Pons (tissue), 1 donor: ENCODE data around the gene EIF1.
"Not testable (repeated sequence)": the region's sequence is repeated elsewhere in the genome, so short reads cannot be mapped to it uniquely, and the experiment has no call there.

ENCODE experiments used
- DNase-seq: peaks from one replicate; pipeline ENCODE4 v3.0.0-alpha.2; 2016; ENCODE audit warnings: low spot score

Gene EIF1

DNA sequence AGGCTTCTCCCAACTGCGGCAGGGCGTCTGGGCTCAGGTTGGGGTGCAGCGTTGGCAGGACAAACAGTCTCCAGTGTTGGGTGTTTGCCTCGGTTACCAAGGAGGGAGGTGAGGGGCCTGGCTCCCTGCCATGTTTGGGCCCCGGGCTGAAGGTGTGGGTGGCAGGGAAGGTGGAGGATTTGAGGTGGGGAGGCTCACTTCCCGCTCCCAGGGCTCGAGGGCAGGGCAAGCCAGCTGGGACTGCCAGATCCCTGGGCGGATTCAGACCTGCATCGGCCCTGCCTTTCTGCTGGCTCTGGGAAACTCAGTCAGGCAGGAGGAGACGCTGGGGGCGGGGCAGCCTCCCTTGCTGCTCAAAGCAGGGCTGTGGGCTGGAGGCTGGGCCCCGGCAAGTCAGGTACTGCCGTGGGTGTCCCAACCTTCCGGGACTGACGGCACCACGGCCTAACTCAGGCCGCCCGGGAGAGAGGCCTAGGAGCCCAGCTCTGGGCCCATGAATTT is 33.0 kb upstream of the EIF1 start:
- DNase-seq, result no peak

DNA sequence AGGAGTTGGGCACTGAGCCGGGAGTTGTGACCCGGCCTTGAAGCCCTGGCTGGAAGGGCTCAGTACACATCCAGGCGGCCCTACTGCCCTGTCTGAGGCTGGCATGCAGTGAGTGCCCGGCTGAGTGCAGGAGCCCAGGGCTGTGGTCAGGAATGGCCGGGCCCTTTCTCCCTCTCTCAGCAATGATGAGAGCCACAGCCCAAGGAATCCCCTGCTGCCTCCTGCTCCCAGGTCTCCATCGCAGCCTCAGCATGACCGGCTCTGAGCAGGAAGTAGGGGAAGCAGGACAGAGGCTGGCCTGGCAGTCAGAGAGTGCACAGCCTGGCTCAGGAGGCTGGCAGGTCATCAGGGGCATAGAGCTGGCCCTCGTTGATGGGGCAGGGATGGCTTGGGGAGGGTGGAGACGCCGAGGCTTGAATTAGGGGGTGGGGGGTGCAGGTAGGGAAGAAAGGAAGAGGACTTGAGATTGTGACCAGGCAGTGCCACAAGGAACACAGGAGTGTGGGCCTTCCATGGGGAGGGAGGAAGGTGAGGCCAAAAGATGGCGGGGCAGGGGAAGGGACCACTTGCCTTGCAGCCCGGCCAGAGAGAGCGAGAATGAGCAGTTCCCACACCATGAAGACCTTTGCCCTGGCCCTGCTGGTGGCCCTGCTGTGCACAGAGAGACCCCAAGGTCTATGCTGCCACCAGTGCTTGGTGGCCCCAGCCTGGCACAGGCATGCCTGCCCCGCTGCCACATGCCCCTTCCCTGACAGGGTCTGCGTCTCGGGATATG is 32.2 kb upstream of the EIF1 start:
- no peak for DNase-seq

DNA sequence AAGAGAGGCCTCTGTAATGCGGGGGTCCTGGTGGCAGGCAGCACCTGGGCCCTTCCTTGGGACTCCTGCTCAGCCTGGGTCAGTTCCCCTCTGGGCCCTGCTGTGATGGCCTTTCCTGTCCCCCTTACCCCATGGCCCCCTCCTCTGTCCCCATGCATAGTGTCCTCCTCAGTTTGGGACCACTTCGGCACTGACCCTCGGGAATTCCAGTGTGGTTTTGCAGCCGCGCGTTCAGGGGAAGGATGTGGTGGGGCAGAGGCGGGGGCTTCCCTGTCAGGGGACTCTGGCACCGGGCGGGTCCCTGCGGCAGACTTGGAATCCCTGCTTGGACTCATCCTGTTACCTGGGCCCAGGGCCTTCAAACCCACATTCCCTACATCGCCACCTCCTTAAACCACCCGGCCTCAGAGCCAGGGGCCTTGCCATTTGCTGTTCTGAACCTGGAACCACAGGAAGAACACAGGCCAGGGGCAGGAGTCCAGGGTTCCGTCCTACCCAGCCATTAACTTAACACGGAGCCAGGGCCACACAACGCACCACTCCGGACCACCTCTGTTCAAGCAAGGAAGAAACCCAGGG is 31.4 kb upstream of the EIF1 start:
- no peak for DNase-seq

DNA sequence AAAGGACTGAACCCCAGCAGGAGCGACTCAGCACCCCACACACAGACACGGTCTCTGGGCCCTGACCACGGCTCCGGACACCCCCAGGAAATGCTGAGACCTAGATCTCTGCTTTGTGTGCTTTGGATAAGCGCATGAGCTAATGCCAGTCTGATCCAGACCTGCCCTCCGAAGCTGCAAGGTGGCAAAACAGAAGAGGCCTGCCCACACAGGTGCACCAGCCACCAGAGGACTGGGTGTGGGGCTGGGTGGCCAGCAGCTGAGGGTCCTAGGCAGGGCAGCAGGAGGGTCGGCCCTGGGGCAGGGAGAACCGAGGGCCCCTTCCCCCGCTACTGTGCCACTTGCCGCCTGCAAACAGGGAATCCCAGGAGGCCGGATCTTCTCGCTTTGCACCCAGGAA is 30.7 kb upstream of the EIF1 start:
- no peak for DNase-seq

DNA sequence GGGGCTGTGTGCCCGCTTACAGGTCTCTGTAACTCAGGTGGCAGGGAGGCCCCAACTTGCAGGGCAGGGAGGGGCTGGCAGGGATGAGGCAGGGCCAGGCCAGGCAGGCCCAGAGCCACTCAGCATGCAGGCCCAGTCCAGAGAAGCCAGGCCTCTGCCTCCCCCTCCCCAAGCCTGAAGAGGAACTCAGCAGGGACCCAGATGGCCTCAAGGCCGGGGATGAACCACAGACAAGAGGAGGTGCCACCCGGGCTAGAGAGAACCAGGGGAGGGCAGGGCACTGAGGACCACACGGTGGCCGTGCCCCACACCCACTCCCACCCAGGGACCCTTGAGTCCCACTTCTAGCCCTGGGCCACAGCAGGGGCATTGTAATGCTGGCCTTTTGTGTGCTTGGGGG is 29.8 kb upstream of the EIF1 start:
- no peak for DNase-seq

DNA sequence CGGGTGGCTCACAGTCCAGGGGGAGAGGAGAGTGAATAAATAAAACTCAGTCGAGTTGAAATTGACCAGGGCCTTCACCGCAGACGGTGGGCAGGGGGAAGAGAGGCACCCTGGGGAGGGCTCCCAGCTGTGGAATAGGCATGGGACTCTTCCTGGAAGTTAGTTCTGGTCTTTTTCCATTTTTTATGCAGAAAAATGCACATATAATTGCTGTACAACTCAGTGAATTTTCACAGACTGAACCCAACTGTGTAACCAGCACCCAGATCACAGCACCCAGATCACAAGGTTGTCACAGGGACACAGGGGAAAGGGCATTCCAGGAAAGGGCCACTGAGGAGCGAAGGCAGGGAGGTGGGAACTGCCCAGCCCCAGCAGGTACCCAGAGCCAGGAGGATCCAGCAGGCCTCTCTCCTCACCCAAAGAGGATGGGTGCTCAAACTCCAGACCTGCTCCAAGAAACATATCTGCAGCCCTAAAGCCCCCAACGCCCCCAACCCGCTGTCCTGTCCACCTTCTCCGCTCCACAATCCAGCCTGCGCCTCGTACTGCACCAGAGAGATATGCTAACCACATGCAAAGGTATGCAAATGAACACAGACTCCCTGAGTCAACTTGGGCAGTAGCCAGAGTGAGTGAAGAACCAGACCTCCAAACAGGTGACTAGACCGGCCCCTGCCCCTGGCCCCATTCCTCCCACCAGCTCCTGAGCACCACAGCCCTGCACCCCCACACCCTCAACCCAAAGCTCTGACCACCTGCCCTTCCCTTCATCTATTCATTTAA is 29.1 kb upstream of the EIF1 start:
- no peak for DNase-seq

DNA sequence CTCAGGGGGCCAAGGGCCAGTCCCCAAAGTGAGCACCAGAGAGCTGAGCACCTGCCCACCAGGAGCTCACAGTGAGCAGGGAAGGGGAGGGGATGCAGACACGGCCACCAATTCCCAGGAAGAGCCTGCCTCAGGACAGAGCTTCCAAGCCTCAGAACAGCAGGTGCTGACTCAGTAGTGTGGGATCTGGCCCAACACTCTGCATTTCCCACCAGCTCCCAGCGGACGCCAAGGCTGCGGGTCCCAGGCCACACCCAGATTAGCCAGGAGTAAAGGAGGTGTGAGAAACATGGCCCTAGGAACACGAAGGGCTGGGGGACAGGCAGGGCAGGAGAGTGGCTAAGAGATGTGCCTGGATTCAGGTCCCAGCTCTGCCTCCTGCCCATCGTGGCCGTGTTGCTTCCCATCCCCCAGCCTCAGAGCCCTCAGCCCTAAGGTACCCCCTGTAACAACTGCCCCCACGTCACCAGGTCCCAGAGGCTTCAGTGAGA is 28.4 kb upstream of the EIF1 start:
- no peak for DNase-seq

DNA sequence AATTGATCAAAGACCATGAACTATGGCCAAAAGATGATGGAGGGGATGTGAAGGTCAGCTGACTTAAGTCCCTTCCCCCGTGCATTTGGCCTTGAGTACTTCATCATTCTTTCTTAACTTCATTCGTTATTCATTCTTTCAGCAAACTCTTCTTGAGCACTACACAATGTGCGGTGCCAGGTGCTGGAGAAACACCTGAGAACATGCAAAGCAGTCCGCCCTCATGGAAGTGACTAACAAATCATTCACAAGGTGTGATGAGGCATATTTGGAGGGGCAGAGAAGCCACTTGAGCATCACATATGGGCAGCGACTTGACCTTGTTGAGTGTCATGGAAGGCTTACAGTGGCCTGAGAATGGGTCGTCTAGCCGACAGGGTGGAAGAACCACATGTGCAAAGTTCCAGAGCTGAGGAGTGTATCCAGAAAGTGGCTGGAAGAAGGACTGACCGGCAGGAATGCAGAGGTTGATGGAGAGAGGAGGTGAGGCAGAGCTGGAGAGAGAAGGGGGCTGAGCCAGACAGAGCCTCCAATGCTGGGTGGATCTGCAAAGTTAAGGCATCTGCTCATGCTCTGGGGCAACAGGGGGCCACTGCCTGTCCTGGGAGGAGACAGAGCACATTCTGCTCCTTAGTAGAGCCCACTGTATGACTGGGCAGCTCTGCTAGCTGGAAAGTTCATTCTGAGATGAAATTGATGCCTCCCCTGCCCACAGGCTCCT is 25.1 kb upstream of the EIF1 start:
- no peak for DNase-seq

DNA sequence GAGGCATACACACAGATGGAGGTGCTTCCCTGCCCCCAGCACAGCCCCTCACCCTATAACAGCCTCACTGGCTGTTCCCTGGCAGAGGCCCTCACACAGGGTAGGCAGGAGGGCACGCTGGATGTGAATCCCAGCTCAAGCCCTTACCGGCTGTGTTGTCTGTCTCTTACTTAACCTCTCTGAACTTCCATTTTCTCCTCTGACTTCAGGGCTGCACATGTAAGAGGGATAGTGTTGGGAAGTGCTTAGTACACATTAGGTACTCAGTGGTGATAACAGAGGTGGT is 24.6 kb upstream of the EIF1 start:
- DNase-seq, result no peak

DNA sequence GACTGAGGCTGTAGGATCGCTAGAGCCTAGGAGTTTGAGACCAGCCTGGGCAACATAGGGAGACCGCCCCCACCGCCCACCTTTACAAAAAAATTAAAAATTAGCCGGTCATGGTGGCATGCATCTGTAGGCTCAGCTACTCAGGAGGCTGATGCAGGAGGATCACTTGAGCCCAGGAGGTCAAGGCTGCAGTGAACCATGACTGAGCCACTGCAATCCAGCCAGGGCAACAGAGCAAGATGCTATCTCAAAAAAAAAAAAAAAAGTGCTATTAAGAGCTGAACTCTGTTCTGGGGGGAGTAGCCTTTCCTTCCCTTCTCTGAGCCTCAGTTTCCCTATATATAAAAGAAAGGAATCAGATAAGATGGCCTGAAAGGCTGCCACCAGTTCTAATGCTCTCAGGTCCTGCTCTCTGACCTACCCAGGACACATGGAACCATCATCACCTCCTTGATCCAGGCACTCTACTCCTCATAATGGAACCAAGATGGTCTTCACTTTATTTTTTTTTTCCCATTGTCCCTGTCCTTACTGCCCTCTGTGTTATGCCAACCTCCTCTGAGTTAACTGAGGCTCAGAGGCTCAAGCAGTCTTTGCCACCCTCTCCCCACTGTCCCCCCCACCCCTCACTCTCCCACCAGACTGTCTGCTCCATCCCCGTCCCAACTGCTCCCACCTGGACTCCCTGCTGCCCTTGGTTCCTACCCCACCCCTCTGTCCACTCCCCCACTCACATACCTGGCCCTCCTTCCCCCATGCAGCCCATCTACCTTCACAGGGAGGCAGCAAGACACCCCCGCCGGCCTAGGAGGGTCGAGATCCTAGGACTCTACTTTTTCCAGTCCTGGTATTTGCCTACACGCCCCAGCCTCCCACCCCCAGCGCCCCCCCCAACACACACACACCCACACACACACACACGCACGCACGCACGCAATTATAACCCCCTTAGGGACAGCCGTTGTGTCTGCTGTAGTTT is 23.8 kb upstream of the EIF1 start:
- no peak for DNase-seq

DNA sequence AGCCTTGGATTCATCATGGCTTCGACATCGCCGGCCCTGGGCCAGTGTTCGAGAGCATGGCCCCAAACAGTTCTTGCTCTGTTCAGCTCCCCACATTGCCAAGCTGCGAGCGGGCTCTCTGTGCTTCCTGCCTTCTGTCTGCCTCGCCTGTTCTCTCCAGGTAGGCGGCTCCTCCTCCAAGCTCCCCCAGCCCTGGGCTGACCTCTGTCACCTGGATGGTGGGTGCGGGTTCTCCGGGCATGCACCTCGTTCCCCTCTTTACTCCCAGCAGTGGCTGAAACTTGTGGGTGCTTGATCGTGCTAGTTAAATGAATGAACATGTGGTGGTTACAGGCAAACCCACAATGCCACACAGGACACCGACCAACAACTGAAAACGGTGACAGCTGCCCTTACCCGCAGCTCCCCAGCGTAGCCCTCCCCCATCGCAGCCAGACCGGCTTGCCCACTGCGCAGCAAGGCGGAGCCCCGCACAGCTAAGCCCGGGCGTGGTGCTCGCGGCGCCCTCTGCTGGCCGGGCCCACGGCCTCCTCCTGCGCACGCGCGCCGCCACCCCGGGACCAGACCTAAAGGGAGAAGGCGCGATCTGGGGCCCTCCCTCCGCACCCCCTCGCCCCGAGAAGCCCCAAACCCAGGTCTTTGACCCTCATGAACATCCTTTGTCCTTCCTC is 23.0 kb upstream of the EIF1 start:
- peak; percentile 84 for DNase-seq

DNA sequence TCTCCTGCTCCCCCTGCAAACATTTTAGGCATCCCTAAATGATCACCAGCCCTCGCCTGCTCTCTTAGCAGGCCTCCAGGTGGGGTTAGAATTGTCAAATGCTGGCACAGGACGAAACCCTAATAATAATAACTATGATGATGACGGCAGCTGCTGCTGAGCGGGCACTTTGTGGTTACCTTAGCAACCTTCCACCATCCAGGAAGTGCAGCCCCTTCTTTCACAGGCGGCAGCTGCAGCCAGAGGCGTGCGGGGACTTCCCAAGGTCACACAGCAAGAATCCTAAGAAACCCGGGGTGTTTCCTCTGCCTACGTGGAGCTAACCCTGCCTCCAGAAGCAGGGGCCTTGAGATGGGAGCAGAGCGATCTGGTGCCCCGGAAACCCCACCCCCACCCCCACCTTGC is 22.4 kb upstream of the EIF1 start:
- DNase-seq, result no peak

DNA sequence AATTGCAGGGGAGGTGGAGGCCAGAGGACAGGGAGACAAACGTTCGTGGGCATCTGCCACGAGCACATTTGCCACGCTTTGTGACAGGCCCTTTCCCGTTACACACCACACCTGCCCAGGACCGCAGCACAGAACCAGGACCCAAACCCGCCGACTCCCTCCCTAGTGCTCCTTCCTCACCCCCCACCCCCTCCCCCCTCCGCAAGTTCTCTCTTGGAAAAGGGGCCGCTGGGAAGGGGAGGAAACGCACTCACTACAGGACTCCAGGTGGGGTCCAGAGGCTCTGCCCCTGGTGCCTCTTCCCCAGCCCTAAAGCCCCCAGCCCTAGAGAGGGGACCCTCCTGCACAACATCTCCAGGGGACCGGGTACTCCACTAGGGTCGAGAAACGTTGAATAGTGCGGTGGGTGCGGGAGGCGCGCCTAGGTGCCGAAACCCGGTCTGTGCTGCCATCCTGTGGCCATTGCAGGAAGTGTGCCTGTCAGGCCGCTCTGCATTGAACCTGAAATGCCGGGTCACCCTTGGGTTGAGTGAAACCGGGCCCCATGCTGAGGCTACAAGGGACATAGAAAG is 21.9 kb upstream of the EIF1 start:
- DNase-seq, result peak; percentile 71

DNA sequence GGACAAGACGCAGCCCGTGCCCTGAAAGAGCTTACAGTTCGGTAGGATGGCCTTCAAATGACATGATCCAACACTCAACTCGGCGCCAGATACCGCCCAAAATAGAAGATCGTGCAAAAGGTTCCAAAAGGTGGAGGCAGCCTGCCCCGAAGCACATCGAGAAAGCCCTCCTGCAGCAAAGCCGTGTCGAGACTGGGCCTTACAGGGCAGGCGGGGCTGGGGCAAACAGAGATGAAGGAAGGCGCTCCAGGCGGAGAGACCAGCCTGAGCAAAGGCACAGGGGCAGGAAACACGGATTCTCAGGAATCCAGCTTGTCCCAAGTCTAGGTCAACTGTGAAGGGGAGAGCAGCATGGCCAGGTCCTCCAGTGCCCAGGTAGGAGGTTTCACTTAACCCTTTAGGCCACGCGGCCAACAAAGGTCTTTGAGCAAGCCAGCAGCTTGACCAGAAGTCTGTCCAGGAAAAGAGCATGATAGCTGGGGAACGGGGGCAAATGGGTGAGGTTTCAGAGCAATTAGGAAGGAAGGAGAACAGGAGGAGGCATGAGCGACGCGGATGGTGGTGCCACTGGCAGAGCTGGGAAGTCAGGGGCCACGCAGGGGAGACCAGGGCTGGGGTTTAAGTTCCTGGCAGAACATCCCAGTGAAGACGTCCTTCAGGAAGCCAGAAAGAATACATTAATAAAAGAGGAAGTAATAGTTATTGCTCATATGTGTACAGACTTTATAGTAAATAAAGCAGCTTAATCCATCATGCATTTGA is 21.2 kb upstream of the EIF1 start:
- DNase-seq, result no peak

DNA sequence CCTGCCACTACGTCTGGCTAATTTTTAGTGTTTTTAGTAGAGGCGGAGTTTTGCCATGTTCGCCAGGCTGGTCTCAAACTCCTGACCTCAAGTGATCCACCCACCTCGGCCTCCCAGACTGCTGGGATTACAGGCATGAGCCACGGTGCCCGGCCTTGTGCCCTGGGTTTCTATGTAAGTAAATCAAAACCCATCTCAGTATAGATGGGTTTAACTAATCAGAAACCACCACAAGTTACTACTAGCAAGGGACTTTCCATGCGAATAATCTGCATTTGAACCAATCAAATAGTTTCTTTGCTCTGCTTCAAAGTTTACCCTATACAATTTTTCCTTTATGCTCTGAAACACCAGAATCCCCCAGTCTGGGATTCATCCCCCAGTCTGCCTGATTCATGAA is 16.5 kb upstream of the EIF1 start:
- DNase-seq, result no peak

DNA sequence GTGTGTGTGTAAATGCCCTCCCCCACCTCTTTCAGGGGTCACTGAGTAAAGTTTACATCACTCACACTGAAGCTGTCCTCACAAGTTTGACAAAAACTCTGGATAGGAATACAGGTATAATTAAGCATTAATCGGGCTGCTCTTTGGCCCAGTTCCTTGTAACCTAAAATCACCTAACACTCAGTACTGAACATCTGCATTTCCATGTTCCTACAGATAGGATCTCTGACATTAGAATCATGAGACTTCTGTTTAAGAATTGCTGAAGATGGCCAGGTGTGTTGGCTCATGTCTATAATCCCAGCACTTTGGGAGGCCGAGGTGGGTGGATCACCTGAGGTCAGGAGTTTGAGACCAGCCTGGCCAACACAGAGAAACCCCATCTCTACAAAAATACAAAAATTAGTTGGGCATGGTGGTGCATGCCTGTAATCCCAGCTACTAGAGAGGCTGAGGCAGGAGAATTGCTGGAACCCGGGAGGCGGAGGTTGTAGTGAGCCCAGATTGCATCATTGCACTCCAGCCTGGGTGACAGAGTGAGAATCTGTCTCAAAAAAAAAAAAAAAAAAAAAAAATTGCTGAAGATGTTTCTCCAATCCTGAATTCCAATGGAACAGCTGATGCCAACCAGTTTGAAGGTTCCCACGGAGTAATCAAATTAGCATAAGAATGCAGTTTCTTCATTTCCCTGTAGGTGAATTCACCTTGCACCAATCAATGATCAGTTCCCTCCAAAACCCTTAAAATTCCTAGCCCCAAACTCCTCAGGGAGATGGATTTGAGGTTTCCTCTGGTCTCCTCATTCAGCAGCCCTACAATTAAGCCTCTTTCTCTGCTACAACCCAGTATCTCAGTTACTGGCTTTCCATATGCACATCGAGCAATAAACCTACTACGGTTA is 13.3 kb upstream of the EIF1 start:
- DNase-seq, result not testable (repeated sequence)

DNA sequence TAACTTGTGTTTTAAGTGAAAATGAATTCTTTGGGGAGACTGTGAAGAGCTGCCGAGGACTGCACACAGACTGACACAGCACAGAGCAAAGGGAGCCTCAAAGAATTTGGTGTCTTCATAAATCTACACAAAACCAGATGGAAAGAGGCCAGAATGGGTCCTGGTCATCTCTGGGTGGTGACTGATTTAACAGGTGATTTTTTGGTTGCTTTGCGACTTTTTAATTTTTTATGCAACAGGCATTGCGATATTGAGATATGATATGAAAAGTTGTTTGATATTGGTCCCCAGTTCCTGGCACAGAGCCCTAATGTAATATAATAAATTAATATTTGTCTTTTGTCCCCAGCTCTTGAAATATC is 12.6 kb upstream of the EIF1 start:
- no peak for DNase-seq

DNA sequence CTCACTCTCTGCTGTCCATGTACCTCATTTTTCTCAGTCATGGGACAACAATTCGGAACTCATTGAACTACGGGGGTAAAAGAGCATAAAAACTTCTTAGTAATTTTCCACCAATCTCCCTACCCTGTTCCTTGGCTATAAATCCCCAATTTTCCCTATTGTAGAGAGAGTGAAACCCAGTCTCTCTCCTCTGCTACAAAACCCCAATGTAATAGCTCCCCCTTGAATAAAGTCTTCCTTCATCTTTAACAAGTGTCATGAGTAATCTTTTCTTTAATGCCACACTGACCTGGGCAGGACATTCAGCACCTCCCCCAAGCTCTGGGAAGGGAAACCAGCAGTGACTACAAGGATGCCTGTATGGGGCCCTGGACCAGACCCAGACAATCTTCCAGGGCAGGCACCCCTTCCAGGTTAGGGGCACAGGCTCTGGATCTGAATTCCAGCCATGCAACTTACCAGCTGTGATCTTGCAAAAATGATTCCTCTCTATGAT is 10.2 kb upstream of the EIF1 start:
- DNase-seq, result no peak
